ENCODE results near the gene MARCKSL1.
"Not testable (repeated sequence)": the region's sequence is repeated elsewhere in the genome, so short reads cannot be mapped to it uniquely, and the experiment has no call there.

Gene MARCKSL1

GRCh38 chr1:32284777-32285176 lies 51.3 kb downstream of the MARCKSL1 start:
- DNase-seq = not testable (repeated sequence)
